Esophagus (tissue), 2 donors: ENCODE data around the gene RMI1. TPM values are rescaled to one million over a fixed set of nuclear protein-coding genes. Genes with fewer than 3 reads are reported as not detected.

Experiments
- H3K27ac ChIP-seq, 2 donors: one replicate each; pipeline ENCODE4 v1.5.1; 2013; ENCODE audit warnings: low read depth in 2 of 2, mild to moderate bottlenecking in 2 of 2, inconsistent platforms in 1 of 2, low read length in 1 of 2, moderate library complexity in 1 of 2
- H3K27me3 ChIP-seq, 2 donors: one replicate each; pipeline ENCODE4 v1.6.1; 2013; ENCODE audit warnings: low read length in 2 of 2, control low read depth in 1 of 2, mild to moderate bottlenecking in 1 of 2; ENCODE audit not compliant: insufficient read depth in 2 of 2, control insufficient read depth in 1 of 2
- H3K36me3 ChIP-seq, 2 donors: one replicate each; pipeline ENCODE4 v1.6.1; 2013; ENCODE audit warnings: low read length in 1 of 2; ENCODE audit not compliant: control insufficient read depth in 2 of 2, insufficient read depth in 2 of 2
- H3K4me1 ChIP-seq, 2 donors: one replicate each; pipeline ENCODE4 v1.6.1; 2013; ENCODE audit warnings: low read length in 1 of 2; ENCODE audit not compliant: control insufficient read depth in 2 of 2, insufficient read depth in 2 of 2
- H3K4me3 ChIP-seq, 2 donors: one replicate each; pipeline ENCODE4 v1.5.1; 2013; ENCODE audit warnings: low read length in 2 of 2, mild to moderate bottlenecking in 2 of 2, low read depth in 1 of 2, moderate library complexity in 1 of 2
- H3K9me3 ChIP-seq, 2 donors: one replicate each; pipeline ENCODE4 v1.6.1; 2013; ENCODE audit warnings: mild to moderate bottlenecking in 2 of 2, low read depth in 1 of 2, low read length in 1 of 2, moderate library complexity in 1 of 2; ENCODE audit not compliant: control insufficient read depth in 2 of 2, insufficient read depth in 1 of 2
- whole genome bisulfite sequencing, 2 donors: extraction: QIAGEN DNeasy Blood & Tissue Kit; methylation state at CpG; one replicate each; pipeline ENCODE4 v1.1.7; 2013; 5-methylcytosine and 5-hydroxymethylcytosine counted together
- polyA plus RNA-seq, 2 donors: library from polyadenylated mRNA; stranded (reverse); fragments of 200-250 nt; gene quantifications; one replicate each; pipeline ENCODE4 v1.2.3, GENCODE V29; 2013
- donor health status: healthy with polysubstance abuse.
- donor health status: Bipolar disorder and iron deficiency.

RMI1 gene
- polyA plus RNA-seq, result 1 to 10 TPM; 2.3 to 3.6 TPM

GRCh38 chr9:83980395-83981125, at the start of gene RMI1:
TSS of gene RMI1 (plus strand) at chr9:83980805. CDS start at chr9:84000987, 20,182 bp downstream.
- Histone ChIP-seq H3K27ac (peak within 1 kb of the TSS; percentile 98), H3K4me1 (no peaks in the 10 kb centered on the region), H3K4me3 (peak within 1 kb of the TSS; percentile 94 to 99), H3K9me3 (no peaks in the 10 kb centered on the region), H3K36me3 (peaks cover 0 to under 1% of the 10 kb centered on the region in 2 donors), H3K27me3 (no peaks in the 10 kb centered on the region)
- 0 to 1% methylated on average over 63 to 69 of the region's 69 CpGs for WGBS, 2 donors

- no peaks in the 10 kb centered on the region for H3K4me1 ChIP-seq
- 88 to 90% methylated on average over 5 of the region's 5 CpGs for WGBS, 2 donors
- no peaks in the 10 kb centered on the region for H3K9me3 ChIP-seq
Observed at GRCh38 chr9:83930881-83931280, 49.7 kb upstream of the RMI1 start.

GRCh38 chr9:83932011-83932410, 48.6 kb upstream of the RMI1 start:
- H3K9me3 ChIP-seq, result no peaks in the 10 kb centered on the region
- no peaks in the 10 kb centered on the region for H3K4me1 ChIP-seq
- H3K36me3 ChIP-seq, result no peaks in the 10 kb centered on the region
- no peak overlapping the region for H3K4me3 ChIP-seq
- 71 to 81% methylated on average over 2 of the region's 2 CpGs for WGBS, 2 donors
- H3K27ac ChIP-seq, result no peak overlapping the region
- H3K27me3 ChIP-seq, result no peaks in the 10 kb centered on the region

More at GRCh38 chr9:83930881-83931280, 49.7 kb upstream of the RMI1 start:
- Histone ChIP-seq H3K36me3 (no peaks in the 10 kb centered on the region), H3K4me3 (no peak overlapping the region), H3K27me3 (no peaks in the 10 kb centered on the region), H3K27ac (no peak overlapping the region)

- WGBS, 2 donors, result 91 to 92% methylated on average over 5 of the region's 5 CpGs
- no peaks in the 10 kb centered on the region for H3K27me3 ChIP-seq
- H3K36me3 ChIP-seq, result no peaks in the 10 kb centered on the region
- H3K4me3 ChIP-seq, result no peak overlapping the region
- H3K9me3 ChIP-seq, result no peaks in the 10 kb centered on the region
- H3K27ac ChIP-seq, result no peak overlapping the region
- H3K4me1 ChIP-seq, result no peaks in the 10 kb centered on the region
Observed at GRCh38 chr9:83932851-83933250, 47.8 kb upstream of the RMI1 start.

GRCh38 chr9:83933790-83934189, 46.8 kb upstream of the RMI1 start:
- Histone ChIP-seq H3K9me3 (no peaks in the 10 kb centered on the region), H3K27ac (no peak overlapping the region), H3K4me1 (no peaks in the 10 kb centered on the region), H3K27me3 (no peaks in the 10 kb centered on the region), H3K36me3 (no peaks in the 10 kb centered on the region), H3K4me3 (no peak overlapping the region)
- WGBS, 2 donors, result 76 to 78% methylated on average over 3 of the region's 3 CpGs

- 57 to 66% methylated on average over 5 of the region's 5 CpGs for WGBS, 2 donors
- Histone ChIP-seq H3K4me3 (no peak overlapping the region), H3K27me3 (no peaks in the 10 kb centered on the region), H3K9me3 (no peaks in the 10 kb centered on the region), H3K36me3 (no peaks in the 10 kb centered on the region), H3K27ac (peak overlapping the region; percentile 51 to 79), H3K4me1 (no peaks in the 10 kb centered on the region)
Observed at GRCh38 chr9:83934569-83935275, 45.9 kb upstream of the RMI1 start.

- WGBS, 2 donors, result 69 to 71% methylated on average over 3 of the region's 3 CpGs
- Histone ChIP-seq H3K27me3 (no peaks in the 10 kb centered on the region), H3K36me3 (no peaks in the 10 kb centered on the region), H3K27ac (peak overlapping the region; percentile 4 to 79), H3K4me1 (no peaks in the 10 kb centered on the region), H3K9me3 (no peaks in the 10 kb centered on the region), H3K4me3 (no peak overlapping the region)
Observed at GRCh38 chr9:83935276-83935935, 45.2 kb upstream of the RMI1 start.

GRCh38 chr9:83936523-83936922, 44.1 kb upstream of the RMI1 start:
- H3K9me3 ChIP-seq, result no peaks in the 10 kb centered on the region
- H3K27me3 ChIP-seq, result no peaks in the 10 kb centered on the region
- H3K4me3 ChIP-seq, result no peak overlapping the region
- WGBS, 2 donors, result 78 to 82% methylated on average over 6 of the region's 6 CpGs
- H3K36me3 ChIP-seq, result peaks cover 0 to 2% of the 10 kb centered on the region in 2 donors
- no peak overlapping the region for H3K27ac ChIP-seq
- no peaks in the 10 kb centered on the region for H3K4me1 ChIP-seq

- Histone ChIP-seq H3K27ac (no peak overlapping the region), H3K4me1 (no peaks in the 10 kb centered on the region), H3K4me3 (no peak overlapping the region), H3K36me3 (peaks cover 0 to 2% of the 10 kb centered on the region in 2 donors), H3K27me3 (no peaks in the 10 kb centered on the region), H3K9me3 (no peaks in the 10 kb centered on the region)
- 36 to 39% methylated on average over 1 of the region's 1 CpG for WGBS, 2 donors
Observed at GRCh38 chr9:83937861-83938455, 42.6 kb upstream of the RMI1 start.
